T-helper 2 cell (primary cell): Measurements from ENCODE around the gene LIPE.

Experiments used
- DNase-seq, 5 experiments: peaks; one replicate each; pipeline versions ENCODE4 v3.0.0 to v3.0.0-alpha.2; 2012 to 2022

Gene LIPE

DNA sequence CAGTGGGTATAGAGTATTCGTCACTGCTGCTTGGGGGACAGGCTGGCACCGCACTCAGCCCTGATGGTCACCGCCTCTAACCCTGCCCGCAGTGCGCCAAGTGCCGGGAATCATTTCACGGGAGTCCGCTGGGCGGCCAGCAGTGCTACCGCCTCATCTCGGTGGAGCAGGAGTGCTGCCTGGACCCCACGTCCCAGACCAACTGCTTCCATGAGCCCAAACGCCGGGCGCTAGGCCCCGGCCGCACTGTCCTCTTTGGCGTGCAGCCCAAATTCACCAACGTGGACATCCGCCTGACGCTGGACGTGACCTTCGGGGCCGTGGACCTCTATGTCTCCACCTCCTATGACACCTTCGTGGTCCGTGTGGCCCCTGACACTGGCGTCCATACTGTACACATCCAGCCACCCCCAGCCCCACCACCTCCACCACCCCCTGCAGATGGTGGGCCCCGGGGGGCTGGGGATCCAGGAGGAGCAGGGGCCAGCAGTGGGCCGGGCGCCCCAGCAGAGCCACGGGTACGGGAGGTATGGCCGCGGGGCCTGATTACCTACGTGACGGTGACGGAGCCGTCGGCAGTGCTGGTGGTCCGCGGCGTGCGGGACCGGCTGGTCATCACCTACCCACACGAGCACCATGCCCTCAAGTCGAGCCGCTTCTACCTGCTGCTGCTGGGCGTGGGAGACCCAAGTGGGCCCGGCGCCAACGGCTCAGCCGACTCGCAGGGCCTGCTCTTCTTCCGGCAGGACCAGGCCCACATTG, 51.6 kb downstream of the LIPE start:
- no peak for DNase-seq

DNA sequence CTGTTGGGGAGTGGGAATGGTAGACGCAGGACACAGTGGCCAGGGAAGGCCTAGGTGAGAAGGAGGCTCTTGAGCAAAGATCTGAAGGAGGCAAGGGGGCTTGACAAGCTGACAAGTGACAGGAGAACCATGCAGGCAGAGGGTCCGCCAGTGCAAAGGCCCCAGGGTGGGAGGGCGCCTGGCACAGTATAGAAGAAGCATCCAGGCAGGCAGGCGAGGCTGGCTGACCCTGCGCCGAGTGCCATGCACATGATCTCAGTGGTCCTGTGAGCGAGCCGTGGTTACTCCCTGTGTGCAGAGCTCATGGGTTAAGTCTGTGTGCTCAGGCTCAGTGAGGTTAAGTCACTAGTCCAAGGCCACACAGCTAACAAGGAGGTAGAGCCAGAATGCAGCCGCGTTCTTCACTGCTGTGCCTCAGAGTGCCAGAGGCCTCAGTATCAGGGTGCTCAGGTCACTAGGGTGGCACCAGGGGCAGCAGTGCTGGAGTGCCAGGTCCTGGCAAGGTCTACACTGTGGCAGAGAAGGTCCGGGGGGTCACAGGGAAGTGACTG, 52.3 kb downstream of the LIPE start:
- no peak for DNase-seq

DNA sequence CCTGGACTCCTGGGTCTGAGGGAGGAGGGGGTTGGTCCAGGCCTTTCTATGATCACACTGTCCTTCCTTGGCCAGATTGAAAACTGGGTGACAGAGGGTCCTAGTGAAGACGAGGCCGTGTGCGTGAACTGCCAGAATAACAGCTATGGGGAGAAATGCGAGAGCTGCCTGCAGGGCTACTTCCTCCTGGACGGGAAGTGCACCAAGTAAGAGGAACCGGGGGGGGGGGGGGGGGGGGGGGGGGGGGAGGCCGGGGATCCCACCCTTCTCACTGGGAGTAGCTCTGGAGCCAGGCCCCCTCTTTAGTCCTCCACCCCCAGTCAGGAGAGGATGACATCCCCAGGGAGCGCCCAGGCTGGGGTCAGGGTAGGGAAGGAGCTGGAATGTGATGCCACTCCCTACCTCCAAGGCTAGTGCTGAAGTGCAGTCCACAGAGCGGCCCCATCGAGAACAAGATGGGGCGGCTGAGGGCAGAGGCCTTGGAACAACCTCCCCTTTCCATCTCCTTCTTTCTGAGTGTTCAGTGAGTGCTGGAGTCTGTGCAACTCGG, 56.5 kb downstream of the LIPE start:
- no peak for DNase-seq

GRCh38 chr19:42370068-42370520, 57.1 kb downstream of the LIPE start:
- DNase-seq, result no peak

DNA sequence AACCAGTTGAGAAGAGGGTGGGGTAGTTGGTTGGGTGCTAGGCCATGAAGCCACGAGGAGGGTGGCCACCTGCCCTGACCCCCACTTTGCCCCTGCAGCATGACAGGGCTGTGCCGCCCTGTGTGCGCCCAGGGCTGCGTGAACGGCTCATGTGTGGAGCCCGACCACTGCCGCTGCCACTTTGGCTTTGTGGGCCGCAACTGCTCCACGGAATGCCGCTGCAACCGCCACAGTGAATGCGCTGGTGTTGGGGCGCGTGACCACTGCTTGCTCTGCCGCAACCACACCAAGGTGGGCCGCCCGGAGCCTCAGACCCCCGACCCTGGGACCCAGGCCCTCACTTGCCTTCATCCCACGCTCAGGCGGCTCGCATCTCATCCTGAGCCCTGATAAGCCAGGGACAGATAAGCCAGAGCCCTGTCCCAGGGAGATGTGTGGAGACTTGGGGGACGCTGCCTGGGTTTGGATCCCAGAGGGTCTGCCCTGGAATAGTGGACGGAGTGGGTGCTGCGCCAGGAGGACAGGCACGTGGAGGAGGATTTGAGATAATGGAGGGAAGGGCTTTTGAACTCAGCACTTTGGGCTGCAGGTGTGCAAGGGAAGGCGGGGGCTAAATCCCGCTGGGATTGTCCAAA, 57.6 kb downstream of the LIPE start:
- no peak for DNase-seq

DNA sequence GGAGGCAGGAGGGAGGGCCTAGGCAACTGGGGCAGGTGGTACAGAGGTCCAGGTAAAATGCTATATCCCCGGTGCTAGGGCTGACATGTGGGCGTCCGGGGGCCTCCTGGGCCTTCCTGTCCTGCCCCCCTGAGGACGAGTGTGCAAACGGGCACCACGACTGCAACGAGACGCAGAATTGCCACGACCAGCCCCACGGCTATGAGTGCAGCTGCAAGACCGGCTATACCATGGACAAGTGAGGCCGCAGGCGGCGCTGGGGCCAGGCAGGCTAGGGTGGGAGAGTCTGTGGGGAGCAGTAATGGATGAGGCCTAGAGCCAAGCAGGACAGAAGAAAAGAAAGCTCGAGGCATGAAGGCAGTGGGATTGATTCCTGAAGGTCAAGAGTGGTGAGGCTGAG, 58.4 kb downstream of the LIPE start:
- no peak for DNase-seq

GRCh38 chr19:42368360-42368759, 58.8 kb downstream of the LIPE start:
- DNase-seq, result no peak

- DNase-seq, result no peak
Observed at GRCh38 chr19:42367929-42368328, 59.3 kb downstream of the LIPE start.

DNA sequence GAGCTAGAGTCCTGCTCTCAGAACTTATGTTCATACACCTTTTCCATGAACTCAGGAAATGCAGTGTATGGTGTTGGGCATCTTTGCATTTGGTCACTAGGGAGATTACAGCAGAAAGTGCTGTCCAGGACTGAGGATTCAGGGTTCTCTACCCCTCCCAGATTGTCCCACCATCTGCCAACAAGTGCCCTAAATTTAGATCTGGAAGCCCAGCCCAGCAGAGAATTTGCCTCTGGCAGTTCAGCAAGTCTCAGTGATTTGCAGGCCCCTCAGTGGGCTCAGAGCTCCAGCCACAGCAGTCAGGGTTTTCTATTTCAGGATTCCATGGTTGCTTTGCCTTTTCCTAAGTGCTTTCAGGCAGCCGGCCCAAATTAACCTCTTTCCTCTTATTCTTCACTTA, 60.5 kb downstream of the LIPE start:
- DNase-seq, result no peak

GRCh38 chr19:42363614-42364346, 63.4 kb downstream of the LIPE start:
- DNase-seq, result no peak

GRCh38 chr19:42362891-42363440, 64.2 kb downstream of the LIPE start:
- DNase-seq, result no peak

DNA sequence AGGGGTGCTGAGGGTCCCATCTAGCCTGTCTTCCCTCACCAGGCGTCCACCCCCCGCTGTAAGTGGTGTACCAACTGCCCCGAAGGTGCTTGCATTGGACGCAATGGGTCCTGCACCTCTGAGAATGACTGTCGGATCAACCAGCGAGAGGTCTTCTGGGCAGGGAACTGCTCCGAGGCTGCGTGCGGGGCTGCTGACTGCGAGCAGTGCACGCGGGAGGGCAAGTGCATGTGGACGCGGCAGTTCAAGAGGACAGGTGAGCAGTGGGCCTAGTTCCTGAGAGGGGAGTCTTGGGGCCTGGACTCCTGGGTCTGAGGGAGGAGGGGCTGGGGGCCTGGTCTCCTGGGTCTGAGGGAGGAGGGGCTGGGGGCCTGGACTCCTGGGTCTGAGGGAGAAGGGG, 64.8 kb downstream of the LIPE start:
- DNase-seq, result no peak

- DNase-seq, result no peak
Observed at GRCh38 chr19:42361545-42361910, 65.7 kb downstream of the LIPE start.

DNA sequence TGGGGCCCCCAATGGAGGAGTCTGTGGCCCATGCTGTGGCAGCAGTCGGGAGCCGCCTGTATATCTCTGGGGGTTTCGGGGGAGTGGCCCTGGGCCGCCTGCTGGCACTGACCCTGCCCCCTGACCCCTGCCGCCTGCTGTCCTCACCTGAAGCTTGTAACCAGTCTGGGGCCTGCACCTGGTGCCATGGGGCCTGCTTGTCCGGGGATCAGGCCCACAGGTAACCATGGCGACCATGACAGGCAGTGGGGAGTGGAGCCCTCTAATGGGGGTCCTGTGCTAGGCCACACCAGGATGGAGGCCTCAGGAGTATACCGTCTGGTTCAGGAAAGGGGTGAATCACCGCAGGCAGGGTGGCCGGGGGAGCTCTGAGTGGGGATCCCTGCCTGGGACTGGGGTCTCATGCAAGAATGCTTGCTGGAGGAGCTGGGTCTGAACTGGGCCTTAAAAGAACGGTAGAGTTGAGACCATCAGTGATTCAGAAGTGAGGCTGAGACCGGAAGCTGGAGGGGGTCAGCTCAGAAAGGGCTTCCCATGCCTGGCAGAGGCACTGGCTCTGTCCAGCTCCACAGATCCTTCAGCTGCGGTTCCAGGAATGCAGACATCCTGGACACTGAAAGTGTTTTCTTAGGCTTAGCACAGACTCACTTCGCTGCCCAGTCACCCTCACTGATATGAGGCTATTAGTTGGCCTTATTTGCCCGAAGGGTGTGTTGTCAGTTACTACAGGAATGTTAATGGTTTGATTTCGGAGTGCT, 66.2 kb downstream of the LIPE start:
- no peak for DNase-seq

GRCh38 chr19:42357290-42357689, 69.9 kb downstream of the LIPE start:
- no peak for DNase-seq

GRCh38 chr19:42356686-42357085, 70.5 kb downstream of the LIPE start:
- no peak for DNase-seq

DNA sequence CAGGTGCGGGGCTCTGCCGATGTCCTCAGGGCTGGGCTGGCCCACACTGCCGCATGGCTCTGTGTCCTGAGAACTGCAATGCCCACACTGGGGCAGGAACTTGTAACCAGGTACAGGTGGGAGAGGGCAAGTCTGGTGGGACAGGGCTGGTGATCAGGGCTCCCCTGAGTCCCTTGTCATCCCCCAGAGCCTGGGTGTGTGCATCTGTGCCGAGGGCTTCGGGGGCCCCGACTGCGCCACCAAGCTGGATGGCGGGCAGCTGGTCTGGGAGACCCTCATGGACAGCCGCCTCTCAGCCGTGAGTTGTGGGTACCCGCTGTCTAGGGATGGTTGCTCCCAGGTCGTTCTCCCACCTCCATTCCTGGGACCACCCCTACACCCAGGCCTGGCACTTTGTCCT, 71.3 kb downstream of the LIPE start:
- DNase-seq, result no peak

- no peak for DNase-seq
Observed at GRCh38 chr19:42353341-42354015, 73.7 kb downstream of the LIPE start.

DNA sequence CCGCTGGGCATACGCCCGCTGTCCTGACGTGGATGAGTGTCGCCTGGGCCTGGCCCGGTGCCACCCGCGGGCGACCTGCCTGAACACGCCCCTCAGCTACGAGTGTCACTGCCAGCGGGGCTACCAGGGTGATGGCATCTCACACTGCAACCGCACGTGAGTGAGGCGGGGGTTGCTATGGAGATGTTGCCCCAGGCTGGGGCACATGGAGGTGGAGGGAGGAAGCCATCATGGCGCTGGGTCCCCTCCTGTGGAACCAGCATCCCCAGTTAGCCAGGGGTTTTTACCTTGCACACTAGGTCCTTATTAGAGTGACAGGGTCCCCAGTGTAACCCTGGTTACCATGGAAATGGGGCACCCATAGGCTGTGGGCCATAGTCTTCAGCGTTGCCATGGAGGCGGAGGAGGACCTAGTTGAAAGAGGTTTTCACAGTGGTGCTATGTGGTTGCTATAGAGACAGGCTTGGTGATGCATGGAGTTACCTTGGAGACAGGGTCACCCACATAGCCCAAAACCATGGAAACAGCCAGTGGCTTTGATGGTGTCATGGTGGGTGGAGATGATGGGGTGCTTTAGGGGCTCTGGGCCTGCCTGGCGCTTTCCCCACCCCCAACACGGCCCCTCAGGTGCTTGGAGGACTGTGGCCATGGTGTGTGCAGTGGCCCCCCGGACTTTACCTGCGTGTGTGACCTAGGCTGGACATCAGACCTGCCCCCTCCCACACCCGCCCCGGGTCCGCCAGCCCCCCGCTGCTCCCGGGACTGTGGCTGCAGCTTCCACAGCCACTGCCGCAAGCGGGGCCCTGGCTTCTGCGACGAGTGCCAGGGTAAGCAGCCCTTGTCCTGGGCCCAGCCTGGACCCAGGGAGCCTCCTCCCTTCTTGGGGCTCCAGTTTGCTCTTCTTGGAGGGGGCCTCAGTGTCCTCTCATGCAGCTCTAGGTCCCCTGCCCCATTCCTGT, 74.6 kb downstream of the LIPE start:
- DNase-seq, result peak in 1 of 5 experiments; percentile 50
